HCT116 (cell line): ENCODE results near the gene KAZN.

ENCODE experiments used
- CEBPB ChIP-seq: IDR thresholded peaks from 2 replicates; pipeline ENCODE4 v1.6.1; 2012; ENCODE audit warnings: low read depth
- CTCF ChIP-seq, 3 experiments: fragments of 200-600 bp in 1 of 3; sonication (generic) in 1 of 3; IDR thresholded peaks in 2 of 3; conservative IDR thresholded peaks in 1 of 3; 2 replicates each; pipeline ENCODE4 v1.5.1; 2012 to 2017; ENCODE audit warnings: low read depth in 2 of 3, low read length in 2 of 3, antibody characterized with exemption in 1 of 3, borderline replicate concordance in 1 of 3, control low read depth in 1 of 3, mild to moderate bottlenecking in 1 of 3, mixed read lengths in 1 of 3, mixed run types in 1 of 3, moderate library complexity in 1 of 3; ENCODE audit not compliant: insufficient read depth in 1 of 3
- ELF1 ChIP-seq: IDR thresholded peaks from 2 replicates; pipeline ENCODE4 v1.6.1; 2012; ENCODE audit warnings: low read depth, borderline replicate concordance
- POLR2AphosphoS5 ChIP-seq: IDR thresholded peaks from 2 replicates; pipeline ENCODE4 v1.6.1; 2011; ENCODE audit warnings: mild to moderate bottlenecking, low read depth, low read length, moderate library complexity
- SP1 ChIP-seq: IDR thresholded peaks from 2 replicates; pipeline ENCODE4 v1.6.1; 2012; ENCODE audit warnings: low read depth

DNA sequence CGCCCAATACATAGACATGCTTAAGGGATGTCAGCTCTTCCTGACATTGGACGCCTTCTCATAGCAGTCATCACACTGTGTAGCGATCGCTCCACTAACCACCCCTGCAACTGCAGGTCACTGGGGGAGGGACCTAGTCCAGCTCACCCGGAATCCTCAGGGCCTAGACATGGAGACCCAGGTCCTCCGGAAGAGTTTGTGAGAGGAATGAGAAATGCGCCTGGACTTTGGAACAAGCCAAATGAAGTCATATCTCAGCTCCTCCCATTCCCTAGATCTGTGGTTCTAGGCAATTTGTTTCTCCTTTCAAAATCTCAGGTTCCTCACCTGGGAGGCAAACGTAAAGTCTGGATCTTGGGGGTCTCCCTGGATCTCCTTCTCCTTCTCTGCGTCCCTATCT is 253.3 kb downstream of the KAZN start:
- TF ChIP-seq CTCF (IDR thresholded peaks at IDR 0.05 in 2 of 3, conservative IDR thresholded peaks at IDR 0.05 in 1 of 3; ENCODE audit: borderline replicate concordance in 1 of 3, insufficient read depth in 1 of 3, low read depth in 2 of 3, low read length in 2 of 3) (no peak), POLR2AphosphoS5 (no peak), ELF1 (no peak), CEBPB (no peak), SP1 (no peak)
